NCI-H2107 (cell line): ENCODE measurements around the gene RPS15.

Source experiments
- DNase-seq: peaks from one replicate; lab custom pipeline; 2025; lab: John Stamatoyannopoulos, UW

RPS15 gene

DNA sequence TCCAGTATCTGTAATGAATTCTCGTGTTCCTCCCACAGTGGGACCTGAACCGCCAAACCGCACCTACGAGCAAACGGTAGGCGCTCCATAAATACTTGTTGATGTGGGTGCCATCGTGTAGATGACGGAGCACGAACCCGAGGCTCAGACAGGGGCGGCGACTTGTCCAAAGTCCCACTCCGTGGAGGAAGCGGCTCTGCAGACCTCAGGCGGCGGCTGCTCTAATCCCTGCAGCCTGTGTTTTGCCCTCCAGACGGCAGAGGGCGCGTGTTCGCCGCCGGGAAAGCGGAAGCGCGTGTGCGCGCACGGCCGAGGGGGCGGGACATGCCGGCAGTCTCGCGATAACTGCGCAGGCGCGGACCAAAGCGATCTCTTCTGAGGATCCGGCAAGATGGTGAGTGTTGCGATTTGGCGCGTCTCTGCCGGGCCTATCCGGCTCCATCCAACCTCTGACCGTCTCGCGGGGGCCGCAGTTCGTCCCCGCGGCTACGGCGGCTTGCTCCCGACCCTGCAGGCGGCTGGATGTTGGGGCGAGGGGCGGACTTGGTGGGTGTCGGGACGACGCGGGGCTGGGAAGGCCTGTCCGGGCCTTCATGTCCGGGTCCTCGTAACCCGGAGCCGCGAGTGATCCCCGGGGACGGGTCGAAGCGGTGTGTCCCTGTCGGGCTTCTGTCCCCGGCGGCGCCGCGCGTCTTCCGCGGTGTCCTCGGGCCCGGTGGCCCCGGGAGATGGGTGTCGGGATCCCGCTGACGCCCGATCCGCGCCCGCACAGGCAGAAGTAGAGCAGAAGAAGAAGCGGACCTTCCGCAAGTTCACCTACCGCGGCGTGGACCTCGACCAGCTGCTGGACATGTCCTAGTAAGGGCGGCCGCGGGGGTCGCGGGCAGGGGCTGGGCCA, at the start of gene RPS15:
TSS of gene RPS15 (plus strand) at position 362 of the 898 bp plus-strand sequence. CDS start at position 392, 30 bp downstream.
- DNase-seq, result peak; percentile 93

DNA sequence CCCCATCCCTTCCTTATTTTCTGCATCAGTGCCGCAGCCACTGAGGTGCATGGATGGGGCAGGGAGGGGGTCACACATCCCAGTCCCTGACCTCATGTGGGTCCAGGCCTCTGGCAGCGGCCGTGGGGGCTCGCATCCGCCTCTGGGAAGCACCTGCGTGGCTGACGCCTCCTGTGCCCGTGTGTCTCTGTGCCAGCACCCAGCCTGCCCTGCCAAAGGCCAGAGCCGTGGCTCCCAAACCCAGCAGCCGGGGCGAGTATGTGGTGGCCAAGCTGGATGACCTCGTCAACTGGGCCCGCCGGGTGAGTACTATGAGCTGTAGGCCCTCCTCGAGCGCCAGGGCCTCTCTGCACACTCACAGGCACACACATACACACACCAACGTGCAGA, 49.6 kb upstream of the RPS15 start:
- no peak for DNase-seq

GRCh38 chr19:1389033-1389940, 48.9 kb upstream of the RPS15 start:
- no peak for DNase-seq

GRCh38 chr19:1390890-1391423, 47.2 kb upstream of the RPS15 start:
- DNase-seq, result no peak

DNA sequence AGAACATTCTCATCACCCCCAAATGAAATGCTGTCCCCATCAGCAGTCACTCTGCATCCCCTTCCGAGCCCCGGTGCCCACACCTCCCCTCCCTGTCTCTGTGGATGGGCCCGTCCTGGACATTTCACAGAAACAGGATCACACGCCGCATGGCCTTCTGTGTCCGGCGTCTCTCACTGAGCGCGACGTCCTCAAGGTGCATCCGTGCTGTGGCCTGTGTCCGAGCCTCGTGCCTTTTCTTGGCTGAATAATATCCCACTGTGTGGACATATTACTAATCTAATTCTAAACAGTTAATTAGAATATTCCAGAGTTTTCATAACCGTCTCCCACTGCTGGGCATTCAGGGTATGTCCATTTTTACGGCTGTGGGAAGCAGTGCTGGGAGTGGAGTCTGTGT, 45.8 kb upstream of the RPS15 start:
- DNase-seq, result no peak

DNA sequence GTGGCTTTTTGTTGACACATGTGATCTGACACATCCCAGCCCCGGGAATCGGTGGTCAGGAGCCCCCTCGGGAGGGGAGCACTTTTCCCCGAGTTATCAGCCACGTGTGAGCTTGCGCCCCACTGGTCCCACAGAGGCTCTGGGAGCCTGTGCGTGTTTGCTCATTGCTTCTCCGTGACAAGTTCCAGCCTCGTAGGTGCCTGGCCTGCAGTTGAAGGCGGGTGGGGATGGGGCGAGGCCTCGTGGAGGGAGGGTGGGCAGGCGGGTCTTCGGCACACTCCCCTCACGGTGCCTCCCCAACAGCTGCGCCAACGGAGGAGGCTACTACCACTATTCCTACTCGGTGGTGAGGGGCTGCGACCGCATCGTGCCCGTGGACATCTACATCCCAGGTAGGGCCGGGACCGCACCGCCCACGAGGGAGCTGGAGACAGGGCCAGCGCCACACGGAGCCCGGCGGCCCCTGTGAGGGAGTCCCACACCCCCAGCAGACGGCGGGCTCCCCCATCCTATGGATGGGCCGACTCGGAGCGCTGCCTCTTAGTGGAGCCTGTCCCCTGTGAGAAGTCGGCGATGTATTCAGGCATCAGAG, 45.2 kb upstream of the RPS15 start:
- DNase-seq, result no peak

- no peak for DNase-seq
Observed at GRCh38 chr19:1393841-1394240, 44.4 kb upstream of the RPS15 start.

DNA sequence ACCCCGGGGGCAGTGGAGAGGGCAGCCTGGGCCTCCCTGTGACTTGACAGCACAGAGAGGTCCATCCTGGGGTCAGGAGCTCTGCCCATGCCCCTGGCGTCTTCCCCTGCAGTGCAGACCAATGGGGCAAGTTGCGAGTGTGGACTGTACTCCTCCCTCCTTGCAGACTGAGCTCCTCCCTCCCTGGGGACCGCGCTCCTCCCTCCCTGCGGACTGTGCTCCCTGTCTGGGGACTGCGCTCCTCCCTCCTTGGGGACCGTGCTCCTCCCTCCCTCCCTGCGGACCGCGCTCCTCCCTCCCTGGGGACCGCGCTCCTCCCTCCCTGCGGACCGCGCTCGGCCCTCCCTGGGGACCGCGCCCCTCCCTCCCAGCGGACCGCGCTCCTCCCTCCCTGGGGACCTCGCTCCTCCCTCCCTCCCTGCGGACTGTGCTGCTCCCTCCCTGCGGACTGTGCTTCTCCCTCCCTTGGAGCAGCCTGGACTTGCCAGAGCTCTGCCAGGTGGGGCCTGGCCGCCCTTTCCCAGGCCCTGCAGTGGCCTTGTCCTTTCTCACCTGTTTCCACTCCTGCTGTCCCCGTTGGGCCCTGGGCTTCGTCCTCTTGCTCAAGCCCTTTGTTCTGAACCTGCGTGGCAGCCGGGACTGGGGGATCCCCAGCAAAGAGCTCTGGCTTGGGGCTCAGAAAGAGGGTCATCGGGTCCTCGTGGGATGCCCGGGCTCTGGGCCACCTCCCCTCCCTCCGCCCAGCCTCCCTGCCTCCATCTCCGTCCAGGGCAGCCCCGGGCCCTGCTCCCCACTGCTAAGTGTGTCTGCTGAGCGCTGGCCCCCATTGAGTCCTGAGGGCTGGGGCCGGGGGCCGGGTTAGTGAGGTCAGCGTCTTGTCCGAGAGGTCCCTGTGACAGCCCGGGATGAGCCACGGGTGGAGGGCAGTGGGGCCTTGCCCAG, 43.7 kb upstream of the RPS15 start:
- no peak for DNase-seq

DNA sequence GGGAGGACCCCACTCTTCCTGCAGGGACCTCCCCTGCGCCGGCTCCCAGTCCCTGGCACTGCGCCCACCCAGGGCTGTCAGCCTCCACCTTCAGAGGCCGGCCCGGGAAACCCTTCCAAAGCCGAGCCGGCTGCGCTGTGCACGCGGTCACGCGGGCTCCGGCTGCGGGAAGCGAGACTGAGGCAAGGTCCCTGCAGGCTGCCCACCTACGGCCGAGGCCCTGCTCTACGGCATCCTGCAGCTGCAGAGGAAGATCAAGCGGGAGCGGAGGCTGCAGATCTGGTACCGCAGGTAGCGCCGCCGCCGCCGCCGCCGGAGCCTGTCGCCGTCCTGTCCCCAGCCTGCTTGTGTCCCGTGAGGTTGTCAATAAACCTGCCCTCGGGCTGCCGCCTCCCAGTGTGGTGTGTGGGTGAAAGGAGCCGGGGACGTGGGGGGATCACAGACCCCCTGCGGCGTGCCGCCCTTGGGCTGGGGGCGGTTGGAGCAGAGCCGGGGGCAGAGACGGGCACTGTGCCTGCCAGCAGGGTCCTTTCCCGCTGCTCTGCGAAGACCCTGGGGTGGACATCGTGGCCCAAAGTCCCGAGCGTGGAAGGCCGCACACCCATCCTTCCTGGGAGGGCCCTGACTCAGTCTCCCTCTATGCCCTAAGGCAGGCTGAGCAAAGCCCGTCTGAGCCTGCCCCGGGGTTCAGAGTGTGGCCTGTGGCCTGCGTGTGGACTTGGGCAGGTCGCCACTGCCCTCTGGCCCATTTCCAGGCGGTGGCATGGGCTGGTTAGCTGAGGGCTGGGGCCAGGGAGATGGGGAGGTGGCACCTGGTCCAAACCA, 42.8 kb upstream of the RPS15 start:
- no peak for DNase-seq

DNA sequence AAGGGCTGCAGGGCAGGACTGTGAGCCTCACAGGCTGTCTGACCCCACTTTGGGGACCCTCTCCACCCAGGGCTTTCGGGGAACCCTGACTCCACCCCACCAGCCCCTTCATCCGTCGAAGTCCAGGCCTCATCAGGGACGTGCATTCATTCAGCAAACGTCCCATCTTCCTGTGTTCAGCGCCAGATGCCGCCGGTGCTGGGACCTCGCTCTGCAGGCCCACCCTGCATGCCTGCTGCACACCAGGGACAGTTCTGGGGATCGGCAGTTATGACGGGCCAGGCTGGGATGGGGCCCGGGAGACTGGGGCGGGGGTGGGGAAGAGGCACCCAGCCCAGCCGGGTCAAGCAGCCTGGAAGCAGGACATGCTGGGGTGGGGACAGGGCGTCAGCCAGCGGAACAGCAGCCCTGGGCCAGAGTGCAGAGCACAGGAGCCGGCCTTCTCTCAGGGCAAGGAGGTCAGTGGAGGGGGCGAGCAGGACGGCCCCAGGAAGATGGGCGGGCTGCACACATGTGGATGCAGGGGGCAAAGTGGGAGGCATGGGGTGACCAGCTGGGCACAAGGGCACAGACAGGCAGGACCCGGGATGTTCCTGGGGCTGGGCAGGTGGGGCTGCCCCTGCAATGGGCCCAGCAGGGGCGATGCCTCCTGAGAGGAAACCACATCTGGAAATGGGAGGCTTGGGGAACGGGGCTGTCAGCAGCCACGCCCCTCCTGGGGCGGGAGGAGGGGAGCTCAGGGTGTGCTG, 42.0 kb upstream of the RPS15 start:
- DNase-seq, result no peak

DNA sequence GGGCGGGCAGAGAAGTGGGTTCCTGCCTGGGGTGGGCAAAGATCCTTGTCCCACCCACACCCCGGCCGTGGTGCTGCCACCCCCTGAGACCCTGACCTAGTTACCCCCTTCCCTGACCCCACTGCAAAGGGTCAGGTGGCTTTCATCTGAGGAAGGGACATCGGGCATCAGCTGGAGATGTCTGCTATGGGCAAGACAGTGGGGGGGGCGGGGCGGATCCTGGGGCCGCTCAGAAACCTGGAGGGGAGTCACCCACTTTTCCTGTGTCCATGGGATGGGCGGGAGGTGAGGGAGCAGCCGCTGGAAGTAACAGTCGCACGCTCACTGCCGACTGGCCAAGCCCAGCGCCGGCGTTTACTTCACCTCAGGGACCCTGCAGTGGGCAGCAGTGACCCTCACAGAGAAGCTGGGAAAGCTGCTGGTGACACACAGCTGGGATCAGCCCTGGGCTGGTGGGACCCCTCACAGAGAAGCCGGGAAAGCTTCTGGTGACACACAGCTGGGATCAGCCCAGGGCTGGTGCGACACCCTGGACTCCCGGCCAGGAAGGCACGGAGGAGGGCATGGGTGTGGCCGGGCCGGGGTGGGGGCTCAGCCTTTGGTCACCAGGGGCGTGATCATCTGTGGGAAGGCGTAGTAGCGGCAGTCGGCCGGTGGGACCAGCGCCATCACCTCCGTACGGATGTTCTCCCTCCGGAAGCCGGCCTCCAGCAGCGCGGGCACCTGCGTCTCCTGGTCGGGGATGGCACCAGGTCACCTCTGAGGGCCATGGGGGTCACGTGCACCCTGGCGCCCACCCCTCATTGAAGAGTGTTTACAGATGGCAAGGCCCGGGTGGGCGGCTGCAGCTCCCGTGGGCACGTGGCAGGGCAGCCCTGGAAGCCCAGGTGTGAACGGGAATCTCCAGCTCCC, 41.2 kb upstream of the RPS15 start:
- no peak for DNase-seq

DNA sequence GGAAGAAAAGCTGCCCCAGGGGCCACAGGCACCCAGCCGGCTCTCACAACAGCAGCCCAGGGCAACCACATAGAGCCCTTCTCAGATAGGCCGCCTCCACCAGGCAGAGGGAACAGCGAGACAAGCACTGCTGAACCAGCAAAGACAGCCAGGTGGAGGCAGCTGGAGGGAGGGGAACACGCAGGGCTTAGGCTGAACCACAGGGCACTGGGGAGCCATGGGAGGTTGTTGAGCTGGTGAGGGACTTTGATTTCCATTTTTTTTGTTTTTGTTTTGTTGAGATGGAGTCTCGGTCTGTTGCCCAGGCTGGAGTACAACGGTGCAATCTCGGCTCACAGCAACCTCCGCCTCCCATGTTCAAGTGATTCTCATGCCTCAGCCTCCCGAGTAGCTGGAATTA, 40.4 kb upstream of the RPS15 start:
- DNase-seq, result no peak

DNA sequence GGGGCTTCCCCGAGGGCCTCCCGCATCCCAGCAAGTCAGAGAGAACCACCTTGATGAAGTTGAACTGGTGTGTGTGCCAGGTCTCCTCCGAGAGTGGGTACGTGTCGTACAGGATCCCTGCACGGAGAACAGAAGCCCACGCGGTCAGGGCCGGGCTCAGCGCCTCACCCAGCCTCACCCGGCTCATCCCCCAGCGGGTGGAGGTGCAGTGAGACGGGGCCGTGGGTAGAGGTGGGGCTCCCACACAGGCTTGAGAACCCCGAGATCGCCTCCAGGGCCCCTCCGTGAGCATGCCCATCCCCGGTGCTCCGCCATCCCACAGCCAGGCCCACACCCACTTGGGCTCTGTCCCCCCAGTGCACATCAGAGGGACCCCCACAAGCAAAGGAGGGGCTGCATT, 39.1 kb upstream of the RPS15 start:
- DNase-seq, result no peak

DNA sequence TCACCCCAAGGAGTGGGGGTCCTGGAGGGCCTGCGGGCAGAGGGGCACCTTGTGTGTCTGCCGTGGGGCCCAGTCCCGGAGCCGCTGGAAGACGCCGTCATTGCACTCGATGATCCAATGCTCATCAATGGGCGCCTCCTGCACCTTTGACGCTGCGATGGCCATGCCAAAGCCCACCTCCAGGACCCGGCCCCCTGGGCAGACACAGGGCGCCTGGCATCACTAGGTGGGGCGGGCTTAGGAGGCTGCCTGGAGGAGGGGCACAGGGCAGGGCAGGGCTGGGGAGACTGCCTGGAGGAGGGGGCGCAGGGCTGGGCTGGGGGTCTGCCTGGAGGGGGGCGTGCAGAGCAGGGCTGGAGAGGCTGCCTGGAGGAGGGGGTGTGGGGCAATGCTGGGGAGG, 38.5 kb upstream of the RPS15 start:
- DNase-seq, result no peak

DNA sequence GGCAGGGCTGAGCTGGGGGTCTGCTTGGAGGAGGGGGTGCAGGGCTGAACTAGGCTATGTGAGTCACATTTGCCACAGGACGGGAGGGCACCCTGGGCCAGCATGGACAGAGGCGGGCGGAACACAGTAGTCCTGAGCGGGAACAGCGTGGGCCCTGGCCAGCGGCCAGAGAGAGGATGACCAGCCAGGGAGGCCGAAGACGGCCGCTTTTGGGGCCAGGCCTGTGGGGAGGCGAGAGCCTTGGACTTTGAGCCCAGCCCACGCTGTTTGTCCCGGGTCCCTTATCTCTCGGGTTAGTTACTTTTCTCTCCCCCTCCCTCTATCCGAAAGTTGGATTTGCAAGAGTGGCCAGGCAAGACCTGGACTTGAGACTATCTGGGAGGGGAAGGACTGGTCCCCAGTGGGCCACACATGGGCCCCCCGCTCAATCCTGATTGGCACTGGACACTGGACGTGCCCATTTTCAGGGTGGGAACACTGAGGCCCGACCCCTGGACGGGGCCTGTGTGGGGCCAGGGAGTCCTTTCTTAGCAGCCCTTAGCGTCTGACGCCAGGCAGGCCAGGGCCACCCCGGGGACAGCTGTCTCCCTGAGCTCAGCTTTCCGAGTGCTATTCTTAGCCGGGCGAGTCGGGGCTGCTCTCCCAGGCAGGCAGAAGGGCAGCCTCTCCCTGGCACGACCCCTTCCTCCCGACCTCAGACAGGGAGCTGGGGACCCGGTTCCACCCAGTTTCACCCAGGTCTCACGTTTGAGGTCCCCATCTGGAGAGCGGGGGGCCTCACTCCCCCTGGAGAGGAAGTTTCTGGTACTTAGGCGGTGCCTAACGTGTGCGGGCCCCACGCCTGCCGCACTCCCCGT, 37.7 kb upstream of the RPS15 start:
- DNase-seq, result peak; percentile 35

- no peak for DNase-seq
Observed at GRCh38 chr19:1401138-1401888, 36.9 kb upstream of the RPS15 start, which contains the start of gene GAMT. GAMT (minus strand) TSS chr19:1401542; CDS start chr19:1401476, 66 bp downstream.

DNA sequence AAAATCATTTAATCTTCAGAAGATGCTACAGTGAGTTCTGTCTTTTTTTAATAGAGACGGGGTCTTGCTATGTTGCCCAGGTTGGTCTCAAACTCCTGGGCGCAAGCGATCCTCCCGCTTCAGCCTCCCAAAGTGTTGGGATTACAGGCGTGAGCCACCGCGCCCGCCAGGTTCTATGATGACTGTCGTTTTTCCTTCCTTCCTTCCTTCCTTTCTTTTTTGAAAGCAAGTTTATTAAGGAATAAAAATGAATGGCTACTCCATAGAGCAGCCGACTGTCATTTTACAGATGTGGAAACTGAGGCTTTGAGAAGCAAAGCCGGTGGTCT, 36.3 kb upstream of the RPS15 start:
- DNase-seq, result no peak
